BLaER1 treated with 17β-estradiol and CSF1 and Interleukin-3, amounts not matched to agents 10 nM and 100 nM (cell line): ENCODE results near the gene MYO18B.
A peak's percentile ranks its signal among the peaks of the same experiment; 100 is the strongest.

Experiments
- H3K27ac ChIP-seq, 11 experiments: shearing (Covaris generic); formaldehyde crosslinking; 2 replicates each; pipeline ENCODE4 v1.8.1; 2022
- H3K27me3 ChIP-seq, 11 experiments: shearing (Covaris generic); formaldehyde crosslinking; 2 replicates each; pipeline ENCODE4 v1.8.1; 2022
- H3K36me3 ChIP-seq, 11 experiments: shearing (Covaris generic); formaldehyde crosslinking; 2 replicates each; pipeline ENCODE4 v1.8.1; 2022
- H3K4me1 ChIP-seq, 10 experiments: shearing (Covaris generic); formaldehyde crosslinking; 2 replicates each; pipeline ENCODE4 v1.8.1; 2022
- H3K4me2 ChIP-seq, 11 experiments: shearing (Covaris generic); formaldehyde crosslinking; 2 replicates each; pipeline ENCODE4 v1.8.1; 2022
- H3K4me3 ChIP-seq, 10 experiments: shearing (Covaris generic); formaldehyde crosslinking; 2 replicates each; pipeline ENCODE4 v1.8.1; 2022
- H3K9ac ChIP-seq, 11 experiments: shearing (Covaris generic); formaldehyde crosslinking; 2 replicates each; pipeline ENCODE4 v1.8.1; 2022
- H3K9me3 ChIP-seq, 11 experiments: shearing (Covaris generic); formaldehyde crosslinking; replicated peaks in 1 of 11; 2 replicates each; pipeline ENCODE4 v1.8.1; 2022
- H4K20me1 ChIP-seq, 11 experiments: shearing (Covaris generic); formaldehyde crosslinking; 2 replicates each; pipeline ENCODE4 v1.8.1; 2022
- Cebpa-rat ChIP-seq, 11 experiments: shearing (Covaris generic); IDR thresholded peaks; 2 replicates each; pipeline ENCODE4 v1.8.1; 2022

Gene MYO18B

GRCh38 chr22:25942856-25943411 lies 200.9 kb downstream of the MYO18B start:
- H3K27me3 ChIP-seq = no peaks in the 10 kb centered on the region
- no peak overlapping the region for H3K4me3 ChIP-seq
- no peak overlapping the region for H3K4me2 ChIP-seq
- no peaks in the 10 kb centered on the region for H3K9me3 ChIP-seq
- no peaks in the 10 kb centered on the region for H4K20me1 ChIP-seq
- H3K27ac ChIP-seq = no peak overlapping the region
- H3K36me3 ChIP-seq = no peaks in the 10 kb centered on the region
- H3K9ac ChIP-seq = no peak overlapping the region
- H3K4me1 ChIP-seq = no peaks in the 10 kb centered on the region
- no peak for TF ChIP-seq Cebpa-rat (IDR thresholded peaks at IDR 0.05)

- TF ChIP-seq Cebpa-rat (IDR thresholded peaks at IDR 0.05) = no peak
- H3K4me2 ChIP-seq = 0 out of 22 replicates have a peak overlapping the region, but pooled peaks of 1 of the 11 experiments have one; percentile 44
- no peaks in the 10 kb centered on the region for H3K27me3 ChIP-seq
- H3K9me3 ChIP-seq = peaks cover 0 to 3% (median 0%) of the 10 kb centered on the region in 11 experiments; a peak in 1 of 22 replicates
- no peak overlapping the region for H3K27ac ChIP-seq
- H3K4me1 ChIP-seq = peaks cover 5 to 16% (median 14%) of the 10 kb centered on the region in 10 experiments; a peak in 17 of 20 replicates
- H3K36me3 ChIP-seq = no peaks in the 10 kb centered on the region
- no peak overlapping the region for H3K9ac ChIP-seq
- H3K4me3 ChIP-seq = no peak overlapping the region
- H4K20me1 ChIP-seq = no peaks in the 10 kb centered on the region
Measured at GRCh38 chr22:25950111-25950510, 208.1 kb downstream of the MYO18B start.

DNA sequence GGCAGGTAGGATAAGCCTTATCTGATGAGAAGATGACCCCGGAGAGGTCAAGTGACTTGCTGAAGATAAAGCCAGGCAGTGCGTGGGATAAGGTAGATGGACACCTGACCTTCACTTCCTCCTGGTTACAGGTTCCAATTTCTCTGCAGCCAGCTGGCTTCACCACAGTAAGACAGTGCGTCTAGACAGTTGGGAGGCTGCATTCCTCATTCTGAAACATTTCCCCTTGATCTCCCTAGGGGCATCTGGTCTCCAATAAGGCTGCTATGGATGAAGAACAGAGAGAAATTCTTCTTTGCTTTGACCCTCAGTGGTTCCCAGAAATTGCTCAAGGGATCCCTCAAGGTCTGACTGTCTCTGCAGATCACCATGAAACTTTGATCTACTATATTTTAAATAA lies 211.3 kb downstream of the MYO18B start:
- H3K9ac ChIP-seq = no peak overlapping the region
- no peaks in the 10 kb centered on the region for H4K20me1 ChIP-seq
- H3K27ac ChIP-seq = no peak overlapping the region
- H3K9me3 ChIP-seq = peaks cover 0 to 8% (median 0%) of the 10 kb centered on the region in 11 experiments; a peak in 1 of 22 replicates
- no peak for TF ChIP-seq Cebpa-rat (IDR thresholded peaks at IDR 0.05)
- no peak overlapping the region for H3K4me3 ChIP-seq
- H3K36me3 ChIP-seq = no peaks in the 10 kb centered on the region
- peaks cover 5 to 36% (median 20%) of the 10 kb centered on the region in 10 experiments; a peak in 17 of 20 replicates for H3K4me1 ChIP-seq
- no peaks in the 10 kb centered on the region for H3K27me3 ChIP-seq
- H3K4me2 ChIP-seq = peak overlapping the region in 8 of 11 experiments; percentile 33 to 58 (median 45); a peak in 16 of 22 replicates

- no peak for TF ChIP-seq Cebpa-rat (IDR thresholded peaks at IDR 0.05)
- Histone ChIP-seq H3K4me3 (no peak overlapping the region), H3K36me3 (no peaks in the 10 kb centered on the region), H3K4me2 (peak overlapping the region in 8 of 11 experiments; percentile 33 to 58 (median 45); a peak in 13 of 22 replicates), H3K27ac (no peak overlapping the region), H3K27me3 (no peaks in the 10 kb centered on the region), H4K20me1 (no peaks in the 10 kb centered on the region), H3K9me3 (peaks cover 0 to 8% (median 0%) of the 10 kb centered on the region in 11 experiments; a peak in 1 of 22 replicates), H3K4me1 (peaks cover 5 to 43% (median 23%) of the 10 kb centered on the region in 10 experiments; a peak in 17 of 20 replicates), H3K9ac (no peak overlapping the region)
Measured at GRCh38 chr22:25953919-25954318, 211.9 kb downstream of the MYO18B start.

- TF ChIP-seq Cebpa-rat (IDR thresholded peaks at IDR 0.05) = no peak
- Histone ChIP-seq H3K27ac (no peak overlapping the region), H3K4me1 (peaks cover 4 to 51% (median 30%) of the 10 kb centered on the region in 10 experiments; a peak in 17 of 20 replicates), H3K4me2 (no peak overlapping the region), H3K27me3 (no peaks in the 10 kb centered on the region), H3K36me3 (no peaks in the 10 kb centered on the region), H4K20me1 (no peaks in the 10 kb centered on the region), H3K9me3 (peaks cover 0 to 8% (median 0%) of the 10 kb centered on the region in 11 experiments; a peak in 1 of 22 replicates), H3K9ac (no peak overlapping the region), H3K4me3 (no peak overlapping the region)
Measured at GRCh38 chr22:25955323-25955722, 213.3 kb downstream of the MYO18B start.

GRCh38 chr22:25956801-25957200 lies 214.8 kb downstream of the MYO18B start:
- Histone ChIP-seq H3K9me3 (peaks cover 0 to 8% (median 0%) of the 10 kb centered on the region in 11 experiments; a peak in 1 of 22 replicates), H4K20me1 (no peaks in the 10 kb centered on the region), H3K4me1 (peaks cover 4 to 66% (median 44%) of the 10 kb centered on the region in 10 experiments; a peak in 18 of 20 replicates), H3K9ac (no peak overlapping the region), H3K27ac (no peak overlapping the region), H3K4me3 (no peak overlapping the region), H3K36me3 (no peaks in the 10 kb centered on the region), H3K4me2 (peak overlapping the region in 4 of 11 experiments; percentile 3 to 59 (median 16); a peak in 3 of 22 replicates), H3K27me3 (no peaks in the 10 kb centered on the region)
- no peak for TF ChIP-seq Cebpa-rat (IDR thresholded peaks at IDR 0.05)

- Histone ChIP-seq H3K36me3 (no peaks in the 10 kb centered on the region), H3K27ac (no peak overlapping the region), H3K9ac (no peak overlapping the region), H4K20me1 (no peaks in the 10 kb centered on the region), H3K9me3 (peaks cover 22 to 30% (median 26%) of the 10 kb centered on the region in 11 experiments), H3K27me3 (no peaks in the 10 kb centered on the region), H3K4me3 (no peak overlapping the region), H3K4me1 (peaks cover 4 to 60% (median 36%) of the 10 kb centered on the region in 10 experiments; a peak in 18 of 20 replicates), H3K4me2 (peak overlapping the region in 9 of 11 experiments; percentile 6 to 77 (median 55); a peak in 17 of 22 replicates)
- no peak for TF ChIP-seq Cebpa-rat (IDR thresholded peaks at IDR 0.05)
Measured at GRCh38 chr22:25959818-25960774, 218.1 kb downstream of the MYO18B start.

- Histone ChIP-seq H3K4me2 (peak overlapping the region in 9 of 11 experiments; percentile 29 to 77 (median 61); a peak in 16 of 22 replicates), H3K9me3 (peaks cover 22 to 28% (median 25%) of the 10 kb centered on the region in 11 experiments), H3K4me1 (peaks cover 16 to 70% (median 50%) of the 10 kb centered on the region in 10 experiments)
Measured at GRCh38 chr22:25961699-25962098, 219.7 kb downstream of the MYO18B start.

DNA sequence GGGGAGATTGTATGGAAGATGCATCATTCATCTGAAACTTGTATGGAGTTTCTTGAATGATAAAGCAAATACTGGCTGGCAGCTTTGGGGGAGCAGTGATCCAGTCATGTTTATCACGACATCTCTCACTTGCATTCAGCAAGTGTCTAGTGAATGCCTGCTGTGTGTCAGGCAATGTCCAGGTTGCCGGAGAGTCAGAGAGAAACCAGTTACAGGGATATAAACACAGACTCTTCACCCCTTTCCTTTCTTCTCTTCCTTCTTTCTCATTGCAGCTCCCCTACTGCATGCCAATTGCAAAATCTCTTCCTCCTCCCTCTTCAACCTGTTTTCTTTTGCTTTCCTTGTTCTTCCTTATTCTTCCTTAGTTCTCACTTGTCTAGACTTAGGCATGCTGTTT lies 220.7 kb downstream of the MYO18B start:
- H3K9ac ChIP-seq = no peak overlapping the region
- no peaks in the 10 kb centered on the region for H3K36me3 ChIP-seq
- no peak overlapping the region for H3K27ac ChIP-seq

More at GRCh38 chr22:25961699-25962098, 219.7 kb downstream of the MYO18B start:
- Histone ChIP-seq H3K27me3 (no peaks in the 10 kb centered on the region), H3K9ac (no peak overlapping the region), H3K27ac (no peak overlapping the region), H3K36me3 (no peaks in the 10 kb centered on the region), H3K4me3 (no peak overlapping the region), H4K20me1 (no peaks in the 10 kb centered on the region)
- no peak for TF ChIP-seq Cebpa-rat (IDR thresholded peaks at IDR 0.05)

More for the DNA sequence above, 220.7 kb downstream of the MYO18B start:
- peak overlapping the region in 2 of 11 experiments; percentile 72 to 77; a peak in 2 of 22 replicates for H3K4me2 ChIP-seq
- TF ChIP-seq Cebpa-rat (IDR thresholded peaks at IDR 0.05) = no peak
- H3K4me1 ChIP-seq = peaks cover 17 to 70% (median 58%) of the 10 kb centered on the region in 10 experiments
- no peak overlapping the region for H3K4me3 ChIP-seq
- H4K20me1 ChIP-seq = no peaks in the 10 kb centered on the region
- H3K27me3 ChIP-seq = no peaks in the 10 kb centered on the region
- peaks cover 22 to 28% (median 25%) of the 10 kb centered on the region in 11 experiments for H3K9me3 ChIP-seq
